Fibroblast of skin of left quadriceps (primary cell): Measurements from ENCODE around the gene KNCN.

Experiments used
- DNase-seq, 2 experiments: peaks; one replicate each; pipeline ENCODE4 v3.0.0-alpha.2; 2013; ENCODE audit warnings: low read depth in 2 of 2

The KNCN gene

GRCh38 chr1:46506470-46507219, 44.8 kb downstream of the KNCN start:
- DNase-seq = no peak

GRCh38 chr1:46503421-46503820, 48.0 kb downstream of the KNCN start:
- no peak for DNase-seq

DNA sequence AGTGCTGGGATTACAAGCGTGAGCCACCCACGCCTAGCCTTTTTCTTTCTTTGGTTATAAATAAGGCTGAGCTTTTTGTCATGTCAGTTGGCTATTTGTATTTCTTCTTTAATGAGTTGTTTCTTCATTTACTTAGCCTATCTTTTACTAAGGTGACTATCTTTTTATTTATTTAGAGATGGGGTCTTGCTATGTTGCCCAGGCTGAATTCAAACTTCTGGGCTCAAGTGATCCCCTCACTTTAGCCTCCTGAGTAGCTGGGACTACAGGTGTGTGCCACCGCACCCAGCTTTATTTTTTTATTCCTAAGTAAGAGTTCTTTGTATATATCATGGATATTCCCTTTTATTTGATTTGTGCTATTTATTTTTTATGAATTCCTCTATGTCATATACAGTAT, 49.9 kb downstream of the KNCN start:
- DNase-seq = no peak

DNA sequence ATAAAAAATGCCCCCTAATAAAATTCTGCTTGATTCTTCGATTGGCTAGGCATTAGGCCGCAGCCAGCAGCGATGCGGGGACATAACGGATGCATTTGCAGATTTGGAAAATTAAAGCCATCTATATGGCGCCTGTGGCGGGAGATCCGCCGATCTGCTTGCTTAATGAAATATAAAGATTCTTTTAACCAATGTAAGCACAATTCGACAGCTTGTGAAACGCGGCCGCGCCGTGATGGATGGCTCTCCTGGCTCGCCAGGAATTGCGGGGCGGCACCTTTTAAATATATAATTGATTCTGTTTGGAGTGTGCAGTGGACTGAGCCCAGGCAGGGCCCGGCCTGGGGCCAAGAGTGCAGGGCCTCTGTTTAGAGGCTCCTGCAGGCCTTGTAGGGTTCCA, 53.8 kb downstream of the KNCN start:
- DNase-seq = no peak

DNA sequence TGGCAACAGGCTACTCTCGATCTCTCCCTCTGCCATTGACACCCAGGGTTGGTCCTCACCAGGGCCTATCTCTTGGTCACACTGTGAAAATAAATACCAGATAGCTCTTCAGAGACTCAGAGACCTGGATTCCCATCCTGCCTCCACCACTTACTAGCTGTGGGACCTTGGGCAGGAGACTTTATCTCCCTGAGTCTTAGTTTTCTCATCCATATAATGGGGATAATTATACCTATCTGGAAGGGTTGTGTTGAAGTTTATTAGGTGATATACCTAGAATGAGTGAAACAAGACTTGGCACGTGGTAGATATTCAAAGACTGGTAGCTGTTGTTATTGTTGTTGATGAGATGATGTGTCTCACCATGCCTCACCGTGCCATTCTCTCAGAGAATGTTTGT, 54.4 kb downstream of the KNCN start:
- DNase-seq = no peak

DNA sequence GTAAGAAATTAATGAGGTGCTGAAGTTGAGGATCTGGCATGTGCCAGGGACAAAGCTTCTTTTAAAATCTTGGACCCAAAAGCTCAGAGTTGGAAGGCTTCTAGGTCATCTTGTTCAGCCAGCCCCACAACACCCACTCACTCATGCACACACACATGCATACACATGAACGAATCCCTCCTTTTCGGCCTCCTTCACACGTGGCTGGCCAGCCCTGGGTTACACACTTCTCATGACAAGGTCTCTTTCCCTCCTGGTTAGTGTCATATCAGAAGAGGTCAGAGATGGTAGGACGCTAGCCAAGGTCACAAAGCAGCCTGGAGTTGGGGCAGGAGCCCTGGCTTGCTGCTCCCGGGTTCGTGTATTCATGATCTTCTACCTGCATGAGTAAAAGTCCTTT, 54.9 kb downstream of the KNCN start:
- DNase-seq = no peak

DNA sequence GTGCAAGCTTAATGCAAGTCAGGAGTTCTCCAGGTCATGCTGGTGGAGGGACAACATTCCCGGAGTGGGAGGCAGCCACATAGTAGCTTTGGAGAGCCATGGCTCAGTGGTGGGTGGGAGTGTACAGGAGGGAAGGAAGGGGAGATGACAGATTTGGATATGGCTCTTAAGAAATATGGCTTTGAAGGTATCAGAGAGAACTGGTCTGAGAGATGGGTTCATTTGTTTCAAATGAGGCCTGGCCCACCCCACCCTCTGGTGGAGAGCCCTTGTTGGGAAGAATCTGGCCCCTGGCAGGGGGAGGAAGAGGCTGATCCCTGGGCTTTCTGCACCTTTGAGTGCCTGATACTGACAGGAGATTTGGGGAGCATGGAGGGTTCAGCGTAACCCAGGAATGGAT, 55.7 kb downstream of the KNCN start:
- DNase-seq = no peak
